ENCODE measurements around the gene SNCG. TPM values are rescaled to one million over a fixed set of nuclear protein-coding genes. Genes with fewer than 3 reads are reported as not detected.

SNCG gene
- total and polyA plus RNA-seq, 2 of the 8 experiments (the other 6 are each of a cell fraction or from before 2014, with no cell fraction given), result 4.4 to 12.2 TPM

- TF ChIP-seq CHD7 (IDR thresholded peaks at IDR 0.05; ENCODE audit: insufficient replicate concordance, low read length), result no peak
- no peak for TF ChIP-seq SRF (IDR thresholded peaks at IDR 0.05; ENCODE audit: low read depth, low read length)
- no peak for TF ChIP-seq HDAC6 (IDR thresholded peaks at IDR 0.05; ENCODE audit: low read depth, low read length)
- TF ChIP-seq CREB1 (IDR thresholded peaks at IDR 0.05), result no peak
- TF ChIP-seq ZNF274 (IDR thresholded peaks at IDR 0.05; ENCODE audit: borderline replicate concordance, extremely low read depth, low read length), result no peak
- TF ChIP-seq SAP30 (IDR thresholded peaks at IDR 0.05; ENCODE audit: insufficient read depth, insufficient replicate concordance, low read length), result no peak
- no peak for TF ChIP-seq BRCA1 (IDR thresholded peaks at IDR 0.05; ENCODE audit: low read depth, low read length)
- TF ChIP-seq SUZ12 (IDR thresholded peaks at IDR 0.05; ENCODE audit: low read length), result no peak
Observed at GRCh38 chr10:86967481-86967941, 9.1 kb downstream of the SNCG start (continued).

Data from H1 (cell line).